HepG2 (cell line): ENCODE data around the gene TSEN34. TPM values are rescaled to one million over a fixed set of nuclear protein-coding genes. Genes with fewer than 3 reads are reported as not detected.

Source experiments
- ATAC-seq: fragments of 200-7000 bp; cut with Tn5 transposase; 3 replicates; pipeline ENCODE4 v1.9.1; 2020; ENCODE audit warnings: mild to moderate bottlenecking, moderate library complexity
- BruUV-seq: library from RNA; stranded (reverse); fragments of 400-500 nt; replicated peaks from 2 replicates; lab custom pipeline; 2021; lab: Mats Ljungman, UMichigan
- CTCF ChIA-PET: fragments of 300-600 bp; formaldehyde crosslinking; extraction: SDS; loops from one replicate; lab custom pipeline; 2021; ENCODE audit warnings: low total read pairs, inconsistent platforms, low intra/inter-chr PET ratio; lab: Yijun Ruan, JAX
- POLR2A ChIA-PET: fragments of 350-600 bp; sonication (Branson Sonifier 250); formaldehyde crosslinking; loops from one replicate; lab custom pipeline; 2020; ENCODE audit warnings: antibody characterized with exemption, inconsistent platforms; lab: Yijun Ruan, JAX
- DNase-seq: peaks from one replicate; pipeline ENCODE4 v3.0.0-alpha.2; 2015; ENCODE audit warnings: low spot score
- FAIRE-seq: peaks from 3 replicates; lab custom pipeline; 2011; peaks lifted over from hg19 to GRCh38; lab: Jason Lieb, UNC
- H2AFZ ChIP-seq: one replicate; pipeline ENCODE4 v1.6.1; 2011; ENCODE audit warnings: low read length, inconsistent platforms
- H3K27ac ChIP-seq: fragments of 300-600 bp; 3 replicates; pipeline ENCODE4 v1.8.0; 2011; ENCODE audit warnings: mixed run types, mild to moderate bottlenecking, mixed read lengths, low read length, inconsistent platforms; ENCODE audit not compliant: insufficient read depth; ENCODE audit errors: extremely low read length
- H3K27me3 ChIP-seq, 2 experiments: fragments of 200-600 bp in 1 of 2; 2 replicates in 1 of 2; 3 replicates in 1 of 2; pipeline versions ENCODE4 v1.6.0 to v1.8.0; 2011; ENCODE audit warnings: low read length in 2 of 2, mild to moderate bottlenecking in 2 of 2, moderate library complexity in 2 of 2, inconsistent platforms in 1 of 2; ENCODE audit not compliant: insufficient read depth in 2 of 2, control insufficient read depth in 1 of 2
- H3K36me3 ChIP-seq, 2 experiments: fragments of 200-600 bp in 1 of 2; replicated peaks in 1 of 2; 2 replicates in 1 of 2; 3 replicates in 1 of 2; pipeline versions ENCODE4 v1.5.1 to v1.8.0; 2011; ENCODE audit warnings: low read length in 2 of 2, inconsistent platforms in 1 of 2; ENCODE audit not compliant: insufficient read depth in 2 of 2, control insufficient read depth in 1 of 2
- H3K4me1 ChIP-seq: 2 replicates; pipeline ENCODE4 v1.5.1; 2012; ENCODE audit warnings: low read length, inconsistent platforms; ENCODE audit not compliant: insufficient read depth
- H3K4me2 ChIP-seq: 2 replicates; pipeline ENCODE4 v1.6.0; 2011; ENCODE audit warnings: low read depth, low read length, inconsistent platforms
- H3K4me3 ChIP-seq, 3 experiments: fragments of 200-600 bp in 1 of 3; sonication (generic), shearing (Covaris generic) in 1 of 3; replicated peaks in 1 of 3; 2 replicates each; pipeline ENCODE4 v1.5.1; 2011 to 2016; ENCODE audit warnings: low read length in 3 of 3, inconsistent platforms in 2 of 3, low read depth in 2 of 3, mild to moderate bottlenecking in 2 of 3, control low read depth in 1 of 3, mixed read lengths in 1 of 3; ENCODE audit not compliant: insufficient read depth in 1 of 3
- H3K79me2 ChIP-seq: one replicate; pipeline ENCODE4 v1.6.1; 2011; ENCODE audit warnings: low read length, inconsistent platforms; ENCODE audit not compliant: insufficient read depth
- H3K9ac ChIP-seq: 2 replicates; pipeline ENCODE4 v1.6.0; 2011; ENCODE audit warnings: mild to moderate bottlenecking, low read depth, low read length, inconsistent platforms; ENCODE audit not compliant: insufficient read depth
- H3K9me3 ChIP-seq: 2 replicates; pipeline ENCODE4 v1.5.1; 2012; ENCODE audit warnings: mild to moderate bottlenecking, low read length
- H4K20me1 ChIP-seq: 2 replicates; pipeline ENCODE4 v1.6.0; 2011; ENCODE audit warnings: inconsistent platforms, mild to moderate bottlenecking, low read length, moderate library complexity; ENCODE audit not compliant: insufficient read depth
- EEA1 ChIP-seq: sonication (generic); formaldehyde crosslinking; IDR thresholded peaks from 2 replicates; pipeline ENCODE4 v1.5.1; 2020; ENCODE audit warnings: mild to moderate bottlenecking, missing genetic modification reagents, borderline replicate concordance
- RARG ChIP-seq: sonication (generic); formaldehyde crosslinking; IDR thresholded peaks from 2 replicates; pipeline ENCODE4 v1.4.0; 2020; ENCODE audit warnings: low read depth, mild to moderate bottlenecking, missing genetic modification reagents
- YEATS2 ChIP-seq: sonication (generic); formaldehyde crosslinking; IDR thresholded peaks from 2 replicates; pipeline ENCODE4 v1.4.0; 2020; ENCODE audit warnings: missing genetic modification reagents, borderline replicate concordance
- ZNF260 ChIP-seq: sonication (generic); formaldehyde crosslinking; IDR thresholded peaks from 2 replicates; pipeline ENCODE4 v1.4.0; 2020; ENCODE audit warnings: missing genetic modification reagents, low read depth, mild to moderate bottlenecking, borderline replicate concordance
- ZNF468 ChIP-seq: sonication (generic); formaldehyde crosslinking; IDR thresholded peaks from 2 replicates; pipeline ENCODE4 v1.8.0; 2022; ENCODE audit warnings: mild to moderate bottlenecking, moderate library complexity, missing genetic modification reagents
- WGBS: methylation state at CpG from one replicate; pipeline ENCODE4 v1.1.6; 2017; ENCODE audit warnings: low lambda C conversion rate; 5-methylcytosine and 5-hydroxymethylcytosine counted together
- in situ Hi-C: cut with HindIII; loops from 2 replicates; pipeline ENCODE4 v1.10.0; 2017; ENCODE audit warnings: low pct_unique_long_range_greater_than_20kb; ENCODE audit not compliant: extremely low pct_ligation_motif_present
- intact Hi-C: fragments of 100-400 bp; cut with micrococcal nuclease; formaldehyde crosslinking; loops from one replicate; pipeline ENCODE4 v1.10.0; 2022; ENCODE audit not compliant: unreplicated experiment
- polyA plus RNA-seq, 8 experiments: library from polyadenylated mRNA; depleted of rRNA in 3 of 8; stranded (reverse) in 7 of 8; unstranded in 1 of 8; fragments of >200 nt; fragmentation: Illumina TruSeq in 4 of 8; extraction: Trizol in 4 of 8; gene quantifications; 2 replicates each; pipeline versions ENCODE4 v1.2.1 to v1.2.3, GENCODE V29; 2011 to 2016; ENCODE audit warnings: low read depth in 4 of 8, missing spikeins in 1 of 8, mixed read lengths in 1 of 8; ENCODE audit not compliant: insufficient read depth in 1 of 8
- total RNA-seq, 5 experiments: library from RNA; depleted of rRNA; stranded (reverse); fragments of >200 nt; fragmentation: Illumina TruSeq; extraction: Trizol; gene quantifications; 2 replicates each; pipeline ENCODE4 v1.2.3, GENCODE V29; 2016; ENCODE audit warnings: low read depth in 1 of 5
- TF ChIP-seq, protein P1 (sequence below): sonication (generic); formaldehyde crosslinking; IDR thresholded peaks from 2 replicates; pipeline ENCODE4 v1.4.0; 2020; ENCODE audit warnings: missing genetic modification reagents
- TF ChIP-seq, protein P2 (sequence below): sonication (generic); formaldehyde crosslinking; IDR thresholded peaks from 2 replicates; pipeline ENCODE4 v1.4.0; 2020; ENCODE audit warnings: missing genetic modification reagents, mild to moderate bottlenecking, borderline replicate concordance
- TF ChIP-seq, protein P3 (sequence below): sonication (generic); formaldehyde crosslinking; IDR thresholded peaks from 2 replicates; pipeline ENCODE4 v1.8.0; 2022; ENCODE audit warnings: mild to moderate bottlenecking, missing genetic modification reagents, borderline replicate concordance
- TF ChIP-seq, protein P4 (sequence below): sonication (generic); formaldehyde crosslinking; IDR thresholded peaks from 2 replicates; pipeline ENCODE4 v1.4.0; 2020; ENCODE audit warnings: mild to moderate bottlenecking, missing genetic modification reagents, borderline replicate concordance

The TSEN34 gene
- total and polyA plus RNA-seq, 2 of the 13 experiments (the other 11 are each of a cell fraction or from before 2014, with no cell fraction given), result 55.1 to 65.4 TPM

DNA sequence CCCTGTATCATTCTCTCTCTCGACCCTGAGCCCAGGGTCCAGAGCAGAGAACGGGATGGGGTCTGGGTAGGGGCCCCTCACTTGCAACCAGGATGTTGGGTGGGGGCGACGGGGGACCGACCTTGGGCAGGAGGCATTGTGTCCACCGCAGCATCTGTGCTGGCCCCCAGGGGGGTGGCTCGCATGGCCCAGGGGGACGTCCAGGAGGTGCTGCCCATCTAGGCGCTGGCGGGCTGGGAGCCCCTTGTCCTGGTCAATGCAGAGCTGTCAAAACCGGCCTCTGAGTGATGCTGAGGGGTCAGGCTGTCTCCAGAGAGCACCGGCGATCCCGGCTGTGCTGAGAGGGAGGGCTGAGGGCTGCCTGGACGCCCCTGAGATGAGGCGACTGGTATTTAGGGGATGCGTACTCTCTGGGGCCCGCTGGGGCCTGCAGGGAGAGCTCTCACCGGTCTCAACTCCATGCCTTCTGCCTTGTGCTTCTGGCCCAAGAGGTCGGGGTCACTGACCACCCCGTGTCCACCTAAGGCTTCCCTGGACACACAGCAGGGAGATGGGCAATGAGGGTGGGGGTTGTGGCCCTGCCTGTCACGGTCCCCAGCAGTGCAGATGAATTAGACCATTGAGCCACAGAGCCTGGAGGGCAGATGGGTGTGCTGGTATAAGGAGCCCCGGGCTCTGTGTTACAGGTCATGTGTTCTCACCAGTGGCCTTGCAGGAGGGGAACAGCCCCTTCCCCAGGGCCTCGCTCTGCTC lies 18.1 kb downstream of the TSEN34 start:
- peaks cover 75% of the 10 kb centered on the region for H3K4me1 ChIP-seq
- H2AFZ ChIP-seq, result no peak overlapping the region
- H3K4me3 ChIP-seq, result peak overlapping the region in 2 of 3 experiments; percentile 15 to 55; a peak in 3 of 6 replicates
- H3K4me2 ChIP-seq, result peak overlapping the region; percentile 83
- DNase-seq (no peak), ATAC-seq (peak; percentile 40), FAIRE-seq (no peak)
- intact Hi-C loops (no loop called here), in situ Hi-C loops (no loop called here)
- no peaks in the 10 kb centered on the region for H3K9me3 ChIP-seq
- WGBS, result 4% methylated on average over 5 of the region's 24 CpGs
- peaks cover 20 to 38% of the 10 kb centered on the region in 2 experiments for H3K36me3 ChIP-seq
- peak overlapping the region; percentile 57 for H3K9ac ChIP-seq
- CTCF ChIA-PET, result interaction anchor here (0.6 kb wide), 1 partner anchor 22 kb away, joined by 3 read pairs; no protein-coding TSS in a partner anchor
- POLR2A ChIA-PET, result interaction anchor here (1.2 to 4.9 kb wide), 5 partner anchors 9 to 72 kb away, joined by 3 to 114 read pairs (median 17); partner anchors contain the start of genes CNOT3, LENG1, MBOAT7 and RPS9
- peaks cover 19% of the 10 kb centered on the region for H3K79me2 ChIP-seq
- H3K27me3 ChIP-seq, result no peaks in the 10 kb centered on the region
- H4K20me1 ChIP-seq, result peaks cover 50% of the 10 kb centered on the region
- peak overlapping the region; percentile 80 for H3K27ac ChIP-seq
- BruUV-seq, result TSS peak; percentile 89
- TF ChIP-seq ZNF260 (no peak), RARG (CRISPR knock-in tag) (no peak), ZNF468 (no peak), EEA1 (CRISPR knock-in tag) (0 out of 2 replicates have a peak, but pooled peaks have one; percentile 69), YEATS2 (CRISPR knock-in tag) (no peak)
- TF ChIP-seq, protein P1, sequence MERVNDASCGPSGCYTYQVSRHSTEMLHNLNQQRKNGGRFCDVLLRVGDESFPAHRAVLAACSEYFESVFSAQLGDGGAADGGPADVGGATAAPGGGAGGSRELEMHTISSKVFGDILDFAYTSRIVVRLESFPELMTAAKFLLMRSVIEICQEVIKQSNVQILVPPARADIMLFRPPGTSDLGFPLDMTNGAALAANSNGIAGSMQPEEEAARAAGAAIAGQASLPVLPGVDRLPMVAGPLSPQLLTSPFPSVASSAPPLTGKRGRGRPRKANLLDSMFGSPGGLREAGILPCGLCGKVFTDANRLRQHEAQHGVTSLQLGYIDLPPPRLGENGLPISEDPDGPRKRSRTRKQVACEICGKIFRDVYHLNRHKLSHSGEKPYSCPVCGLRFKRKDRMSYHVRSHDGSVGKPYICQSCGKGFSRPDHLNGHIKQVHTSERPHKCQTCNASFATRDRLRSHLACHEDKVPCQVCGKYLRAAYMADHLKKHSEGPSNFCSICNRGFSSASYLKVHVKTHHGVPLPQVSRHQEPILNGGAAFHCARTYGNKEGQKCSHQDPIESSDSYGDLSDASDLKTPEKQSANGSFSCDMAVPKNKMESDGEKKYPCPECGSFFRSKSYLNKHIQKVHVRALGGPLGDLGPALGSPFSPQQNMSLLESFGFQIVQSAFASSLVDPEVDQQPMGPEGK (CRISPR knock-in tag), result peak; percentile 33
- TF ChIP-seq, protein P2, sequence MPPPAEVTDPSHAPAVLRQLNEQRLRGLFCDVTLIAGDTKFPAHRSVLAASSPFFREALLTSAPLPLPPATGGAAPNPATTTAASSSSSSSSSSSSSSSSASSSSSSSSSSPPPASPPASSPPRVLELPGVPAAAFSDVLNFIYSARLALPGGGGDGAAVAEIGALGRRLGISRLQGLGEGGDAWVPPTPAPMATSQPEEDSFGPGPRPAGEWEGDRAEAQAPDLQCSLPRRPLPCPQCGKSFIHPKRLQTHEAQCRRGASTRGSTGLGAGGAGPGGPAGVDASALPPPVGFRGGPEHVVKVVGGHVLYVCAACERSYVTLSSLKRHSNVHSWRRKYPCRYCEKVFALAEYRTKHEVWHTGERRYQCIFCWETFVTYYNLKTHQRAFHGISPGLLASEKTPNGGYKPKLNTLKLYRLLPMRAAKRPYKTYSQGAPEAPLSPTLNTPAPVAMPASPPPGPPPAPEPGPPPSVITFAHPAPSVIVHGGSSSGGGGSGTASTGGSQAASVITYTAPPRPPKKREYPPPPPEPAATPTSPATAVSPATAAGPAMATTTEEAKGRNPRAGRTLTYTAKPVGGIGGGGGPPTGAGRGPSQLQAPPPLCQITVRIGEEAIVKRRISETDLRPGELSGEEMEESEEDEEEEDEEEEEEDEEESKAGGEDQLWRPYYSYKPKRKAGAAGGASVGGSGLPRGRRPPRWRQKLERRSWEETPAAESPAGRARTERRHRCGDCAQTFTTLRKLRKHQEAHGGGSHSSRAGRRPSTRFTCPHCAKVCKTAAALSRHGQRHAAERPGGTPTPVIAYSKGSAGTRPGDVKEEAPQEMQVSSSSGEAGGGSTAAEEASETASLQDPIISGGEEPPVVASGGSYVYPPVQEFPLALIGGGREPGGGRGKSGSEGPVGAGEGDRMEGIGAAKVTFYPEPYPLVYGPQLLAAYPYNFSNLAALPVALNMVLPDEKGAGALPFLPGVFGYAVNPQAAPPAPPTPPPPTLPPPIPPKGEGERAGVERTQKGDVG (CRISPR knock-in tag), result no peak
- TF ChIP-seq, protein P3, sequence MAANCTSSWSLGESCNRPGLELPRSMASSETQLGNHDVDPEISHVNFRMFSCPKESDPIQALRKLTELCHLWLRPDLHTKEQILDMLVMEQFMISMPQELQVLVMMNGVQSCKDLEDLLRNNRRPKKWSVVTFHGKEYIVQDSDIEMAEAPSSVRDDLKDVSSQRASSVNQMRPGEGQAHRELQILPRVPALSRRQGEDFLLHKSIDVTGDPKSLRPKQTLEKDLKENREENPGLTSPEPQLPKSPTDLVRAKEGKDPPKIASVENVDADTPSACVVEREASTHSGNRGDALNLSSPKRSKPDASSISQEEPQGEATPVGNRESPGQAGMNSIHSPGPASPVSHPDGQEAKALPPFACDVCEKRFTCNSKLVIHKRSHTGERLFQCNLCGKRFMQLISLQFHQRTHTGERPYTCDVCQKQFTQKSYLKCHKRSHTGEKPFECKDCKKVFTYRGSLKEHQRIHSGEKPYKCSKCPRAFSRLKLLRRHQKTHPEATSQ, result no peak
- TF ChIP-seq, protein P4, sequence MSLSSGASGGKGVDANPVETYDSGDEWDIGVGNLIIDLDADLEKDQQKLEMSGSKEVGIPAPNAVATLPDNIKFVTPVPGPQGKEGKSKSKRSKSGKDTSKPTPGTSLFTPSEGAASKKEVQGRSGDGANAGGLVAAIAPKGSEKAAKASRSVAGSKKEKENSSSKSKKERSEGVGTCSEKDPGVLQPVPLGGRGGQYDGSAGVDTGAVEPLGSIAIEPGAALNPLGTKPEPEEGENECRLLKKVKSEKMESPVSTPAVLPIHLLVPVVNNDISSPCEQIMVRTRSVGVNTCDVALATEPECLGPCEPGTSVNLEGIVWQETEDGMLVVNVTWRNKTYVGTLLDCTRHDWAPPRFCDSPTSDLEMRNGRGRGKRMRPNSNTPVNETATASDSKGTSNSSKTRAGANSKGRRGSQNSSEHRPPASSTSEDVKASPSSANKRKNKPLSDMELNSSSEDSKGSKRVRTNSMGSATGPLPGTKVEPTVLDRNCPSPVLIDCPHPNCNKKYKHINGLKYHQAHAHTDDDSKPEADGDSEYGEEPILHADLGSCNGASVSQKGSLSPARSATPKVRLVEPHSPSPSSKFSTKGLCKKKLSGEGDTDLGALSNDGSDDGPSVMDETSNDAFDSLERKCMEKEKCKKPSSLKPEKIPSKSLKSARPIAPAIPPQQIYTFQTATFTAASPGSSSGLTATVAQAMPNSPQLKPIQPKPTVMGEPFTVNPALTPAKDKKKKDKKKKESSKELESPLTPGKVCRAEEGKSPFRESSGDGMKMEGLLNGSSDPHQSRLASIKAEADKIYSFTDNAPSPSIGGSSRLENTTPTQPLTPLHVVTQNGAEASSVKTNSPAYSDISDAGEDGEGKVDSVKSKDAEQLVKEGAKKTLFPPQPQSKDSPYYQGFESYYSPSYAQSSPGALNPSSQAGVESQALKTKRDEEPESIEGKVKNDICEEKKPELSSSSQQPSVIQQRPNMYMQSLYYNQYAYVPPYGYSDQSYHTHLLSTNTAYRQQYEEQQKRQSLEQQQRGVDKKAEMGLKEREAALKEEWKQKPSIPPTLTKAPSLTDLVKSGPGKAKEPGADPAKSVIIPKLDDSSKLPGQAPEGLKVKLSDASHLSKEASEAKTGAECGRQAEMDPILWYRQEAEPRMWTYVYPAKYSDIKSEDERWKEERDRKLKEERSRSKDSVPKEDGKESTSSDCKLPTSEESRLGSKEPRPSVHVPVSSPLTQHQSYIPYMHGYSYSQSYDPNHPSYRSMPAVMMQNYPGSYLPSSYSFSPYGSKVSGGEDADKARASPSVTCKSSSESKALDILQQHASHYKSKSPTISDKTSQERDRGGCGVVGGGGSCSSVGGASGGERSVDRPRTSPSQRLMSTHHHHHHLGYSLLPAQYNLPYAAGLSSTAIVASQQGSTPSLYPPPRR, result no peak
